ENCODE results near the gene GPR62.

Gene GPR62

GRCh38 chr3:51958603-51959521 lies 3.7 kb downstream of the GPR62 start:
- no peak overlapping the region for H3K4me3 ChIP-seq (ENCODE audit: low read depth, low read length)
- DNase-seq (ENCODE audit: low read depth): no peak
- TF ChIP-seq POLR2A (IDR thresholded peaks at IDR 0.05; ENCODE audit: extremely low read depth, insufficient read length): no peak

GRCh38 chr3:51959651-51960050 lies 4.5 kb downstream of the GPR62 start:
- TF ChIP-seq CTCF (IDR thresholded peaks at IDR 0.05; ENCODE audit: low read depth, low read length): no peak
- no peak for TF ChIP-seq MYC (IDR thresholded peaks at IDR 0.05; ENCODE audit: low read depth, low read length)
- no peak for TF ChIP-seq MAX (IDR thresholded peaks at IDR 0.05; ENCODE audit: low read depth, low read length)
- TF ChIP-seq POLR2A (IDR thresholded peaks at IDR 0.05; ENCODE audit: extremely low read depth, insufficient read length): no peak
- DNase-seq (ENCODE audit: low read depth): no peak
- H3K4me3 ChIP-seq (ENCODE audit: low read depth, low read length): no peak overlapping the region

- no peak overlapping the region for H3K4me3 ChIP-seq (ENCODE audit: low read depth, low read length)
- no peak for DNase-seq (ENCODE audit: low read depth)
- TF ChIP-seq POLR2A (IDR thresholded peaks at IDR 0.05; ENCODE audit: extremely low read depth, insufficient read length): no peak
- no peak for TF ChIP-seq MAX (IDR thresholded peaks at IDR 0.05; ENCODE audit: low read depth, low read length)
- TF ChIP-seq MYC (IDR thresholded peaks at IDR 0.05; ENCODE audit: low read depth, low read length): no peak
- no peak for TF ChIP-seq CTCF (IDR thresholded peaks at IDR 0.05; ENCODE audit: low read depth, low read length)
These were observed 5.2 kb downstream of the GPR62 start for GRCh38 chr3:51960386-51960785.

GRCh38 chr3:51961011-51961410 lies 5.8 kb downstream of the GPR62 start:
- no peak for DNase-seq (ENCODE audit: low read depth)
- TF ChIP-seq CTCF (IDR thresholded peaks at IDR 0.05; ENCODE audit: low read depth, low read length): no peak
- TF ChIP-seq MAX (IDR thresholded peaks at IDR 0.05; ENCODE audit: low read depth, low read length): no peak
- no peak for TF ChIP-seq POLR2A (IDR thresholded peaks at IDR 0.05; ENCODE audit: extremely low read depth, insufficient read length)
- TF ChIP-seq MYC (IDR thresholded peaks at IDR 0.05; ENCODE audit: low read depth, low read length): no peak
- H3K4me3 ChIP-seq (ENCODE audit: low read depth, low read length): no peak overlapping the region

- TF ChIP-seq MYC (IDR thresholded peaks at IDR 0.05; ENCODE audit: low read depth, low read length) (no peak), CTCF (IDR thresholded peaks at IDR 0.05; ENCODE audit: low read depth, low read length) (no peak), MAX (IDR thresholded peaks at IDR 0.05; ENCODE audit: low read depth, low read length) (no peak), POLR2A (IDR thresholded peaks at IDR 0.05; ENCODE audit: extremely low read depth, insufficient read length) (no peak)
These were observed 6.7 kb downstream of the GPR62 start for GRCh38 chr3:51961602-51962569.

More at GRCh38 chr3:51961602-51962569, 6.7 kb downstream of the GPR62 start:
- DNase-seq (ENCODE audit: low read depth): no peak
- no peak overlapping the region for H3K4me3 ChIP-seq (ENCODE audit: low read depth, low read length)
